ENCODE results near the gene LRRC1.

DNA sequence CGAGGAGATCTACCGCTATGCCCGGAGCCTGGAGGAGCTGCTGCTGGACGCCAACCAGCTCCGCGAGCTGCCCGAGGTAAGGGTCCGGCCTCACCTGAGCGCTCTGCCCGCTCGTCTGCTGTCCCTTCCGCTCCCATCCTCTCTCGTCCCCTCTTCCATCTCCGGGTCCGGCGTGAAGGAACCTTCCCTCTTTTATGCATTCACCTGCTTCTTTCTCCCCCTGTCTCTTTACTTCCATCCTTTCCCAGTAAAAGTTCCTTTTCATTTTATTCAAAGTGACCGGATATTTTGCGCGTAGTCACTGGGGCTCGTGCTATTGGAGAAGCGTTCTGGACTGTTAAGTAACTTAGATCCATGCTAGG is 516 bp downstream of the LRRC1 start:
- no peak for TF ChIP-seq POLR2A (IDR thresholded peaks at IDR 0.05)
- TF ChIP-seq, protein P1, sequence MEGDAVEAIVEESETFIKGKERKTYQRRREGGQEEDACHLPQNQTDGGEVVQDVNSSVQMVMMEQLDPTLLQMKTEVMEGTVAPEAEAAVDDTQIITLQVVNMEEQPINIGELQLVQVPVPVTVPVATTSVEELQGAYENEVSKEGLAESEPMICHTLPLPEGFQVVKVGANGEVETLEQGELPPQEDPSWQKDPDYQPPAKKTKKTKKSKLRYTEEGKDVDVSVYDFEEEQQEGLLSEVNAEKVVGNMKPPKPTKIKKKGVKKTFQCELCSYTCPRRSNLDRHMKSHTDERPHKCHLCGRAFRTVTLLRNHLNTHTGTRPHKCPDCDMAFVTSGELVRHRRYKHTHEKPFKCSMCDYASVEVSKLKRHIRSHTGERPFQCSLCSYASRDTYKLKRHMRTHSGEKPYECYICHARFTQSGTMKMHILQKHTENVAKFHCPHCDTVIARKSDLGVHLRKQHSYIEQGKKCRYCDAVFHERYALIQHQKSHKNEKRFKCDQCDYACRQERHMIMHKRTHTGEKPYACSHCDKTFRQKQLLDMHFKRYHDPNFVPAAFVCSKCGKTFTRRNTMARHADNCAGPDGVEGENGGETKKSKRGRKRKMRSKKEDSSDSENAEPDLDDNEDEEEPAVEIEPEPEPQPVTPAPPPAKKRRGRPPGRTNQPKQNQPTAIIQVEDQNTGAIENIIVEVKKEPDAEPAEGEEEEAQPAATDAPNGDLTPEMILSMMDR (IDR thresholded peaks at IDR 0.05): no peak
